SHP77 treated with DMSO at 0.1 percent for 48 hours (cell line): Measurements from ENCODE around the gene ADH6.
"Not testable (repeated sequence)": the region's sequence is repeated elsewhere in the genome, so short reads cannot be mapped to it uniquely, and the experiment has no call there.

ENCODE experiments used
- DNase-seq: peaks from one replicate; lab custom pipeline; 2025; lab: John Stamatoyannopoulos, UW

The ADH6 gene

DNA sequence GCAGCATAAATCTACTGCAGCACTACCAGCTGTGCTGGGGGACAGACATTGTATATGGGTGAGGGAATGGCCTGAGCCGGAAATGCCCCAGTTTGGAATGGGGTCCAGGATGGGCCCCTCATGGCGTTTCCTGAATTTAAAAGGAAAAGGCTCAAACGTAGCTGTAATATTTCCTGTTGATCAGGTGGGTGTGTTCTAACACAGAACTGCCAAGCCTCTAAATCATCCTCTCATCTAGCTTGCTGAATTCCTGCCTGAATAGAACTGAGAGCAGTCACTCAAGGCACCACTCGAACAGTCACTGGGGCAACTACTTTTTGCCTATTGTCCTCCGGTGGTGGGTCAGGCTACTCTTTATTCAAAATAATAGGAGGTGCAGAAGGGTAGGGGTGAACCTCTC is 28.7 kb downstream of the ADH6 start:
- no peak for DNase-seq

DNA sequence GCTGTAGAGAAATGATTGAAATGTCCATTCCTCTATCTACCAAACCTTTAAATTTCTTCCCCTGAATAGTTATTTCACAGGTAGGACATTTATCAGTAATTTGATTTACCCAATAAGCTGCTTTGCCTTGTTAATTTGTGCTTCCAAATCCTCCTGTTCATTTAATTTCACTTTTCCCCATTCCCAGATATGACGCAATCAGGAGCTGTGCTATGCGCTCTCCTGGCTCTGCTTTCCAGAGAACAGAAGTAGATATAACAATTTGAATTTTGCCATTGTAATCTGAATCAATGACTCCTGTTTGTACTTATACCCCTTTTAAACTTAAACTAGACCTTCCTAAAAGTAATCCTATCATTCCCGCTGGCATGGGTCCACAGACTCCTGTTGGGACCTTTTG is 29.1 kb downstream of the ADH6 start:
- not testable (repeated sequence) for DNase-seq

DNA sequence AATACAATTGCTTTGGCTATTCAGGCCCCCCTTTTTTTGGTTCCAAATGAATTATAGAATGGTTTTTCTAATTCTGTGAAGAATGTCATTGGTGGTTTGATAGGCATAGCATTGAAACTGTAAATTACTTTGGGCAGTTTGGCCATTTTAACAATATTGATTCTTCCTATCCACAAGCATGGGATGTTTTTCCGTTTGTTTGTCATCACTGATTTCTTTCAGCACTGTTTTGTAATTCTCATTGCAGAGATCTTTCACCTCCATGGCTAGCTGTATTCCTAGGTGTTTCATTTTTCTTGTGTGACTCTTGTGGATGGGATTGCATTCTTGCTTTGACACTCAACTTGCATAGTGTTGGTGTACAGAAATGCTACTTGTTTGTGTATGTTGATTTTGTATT is 33.0 kb downstream of the ADH6 start:
- DNase-seq, result no peak

DNA sequence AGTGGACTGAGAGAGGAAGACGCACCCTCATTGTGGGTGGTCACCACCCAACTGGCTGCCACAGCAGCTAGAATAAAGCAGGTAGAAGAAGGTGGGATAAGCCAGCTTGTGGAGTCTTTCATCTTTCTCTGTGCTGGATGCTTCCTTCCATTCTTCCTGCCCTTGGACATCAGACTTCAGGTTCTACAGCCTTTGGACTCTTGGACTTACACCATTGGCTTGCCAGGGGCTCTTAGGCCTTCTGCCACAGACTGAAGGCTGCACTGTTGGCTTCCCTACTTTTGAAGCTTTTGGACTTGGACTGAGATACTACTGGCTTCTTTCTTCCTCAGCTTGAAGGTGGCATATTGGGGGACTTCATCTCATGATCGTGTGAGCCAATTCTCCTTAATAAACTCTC is 33.5 kb downstream of the ADH6 start:
- DNase-seq, result no peak

DNA sequence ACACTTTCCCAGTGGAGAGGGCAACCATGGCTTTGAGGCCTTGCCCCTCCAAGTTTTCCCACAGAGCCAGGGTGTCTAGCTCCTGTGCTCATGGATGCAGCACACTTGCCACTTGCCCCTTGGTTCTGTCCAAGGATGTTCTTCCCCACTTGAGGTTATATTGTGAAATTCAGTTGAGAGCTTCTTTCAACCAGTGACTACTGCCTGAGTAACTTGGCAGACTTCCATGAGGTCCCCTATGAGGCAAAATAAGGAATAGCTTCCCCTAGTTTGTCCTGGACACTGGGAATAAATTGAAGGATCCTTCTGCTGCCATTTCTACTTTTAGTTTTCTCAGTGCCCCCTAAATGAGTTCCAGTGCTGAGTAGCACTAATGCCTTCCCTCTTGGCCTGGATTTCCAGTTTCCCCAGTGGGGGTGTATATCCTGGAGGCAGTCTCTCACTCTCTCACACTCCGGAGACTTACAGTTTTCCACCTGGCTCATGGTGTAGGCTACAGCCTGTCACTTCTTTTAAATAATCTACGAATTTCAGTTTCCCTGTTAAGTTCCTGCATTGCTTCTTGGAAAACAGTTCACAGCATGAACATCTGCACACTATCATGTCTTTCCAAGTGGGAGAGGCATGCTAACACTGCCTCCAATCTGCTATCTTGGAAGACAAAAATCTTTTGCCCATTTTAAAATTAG is 38.5 kb downstream of the ADH6 start:
- DNase-seq, result no peak

DNA sequence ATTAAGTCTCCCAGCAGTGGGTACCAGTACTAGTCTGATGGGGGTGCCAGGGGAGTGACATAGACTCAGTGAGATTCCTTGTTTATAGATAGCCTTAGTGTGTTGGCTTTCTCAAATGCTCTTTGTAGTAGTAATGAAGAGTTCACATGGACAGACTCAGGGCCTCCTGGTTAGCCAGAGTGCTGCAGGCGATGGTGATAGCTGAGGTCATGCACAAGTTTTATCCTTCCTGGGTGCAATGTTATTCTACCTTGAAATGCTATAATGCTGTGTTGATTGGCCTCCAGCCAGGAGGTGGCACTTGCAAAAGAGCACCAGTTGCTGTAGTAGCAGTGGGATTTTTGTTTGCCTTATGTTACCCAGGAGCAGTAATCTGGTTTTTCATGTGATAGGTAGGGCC is 39.4 kb downstream of the ADH6 start:
- no peak for DNase-seq

DNA sequence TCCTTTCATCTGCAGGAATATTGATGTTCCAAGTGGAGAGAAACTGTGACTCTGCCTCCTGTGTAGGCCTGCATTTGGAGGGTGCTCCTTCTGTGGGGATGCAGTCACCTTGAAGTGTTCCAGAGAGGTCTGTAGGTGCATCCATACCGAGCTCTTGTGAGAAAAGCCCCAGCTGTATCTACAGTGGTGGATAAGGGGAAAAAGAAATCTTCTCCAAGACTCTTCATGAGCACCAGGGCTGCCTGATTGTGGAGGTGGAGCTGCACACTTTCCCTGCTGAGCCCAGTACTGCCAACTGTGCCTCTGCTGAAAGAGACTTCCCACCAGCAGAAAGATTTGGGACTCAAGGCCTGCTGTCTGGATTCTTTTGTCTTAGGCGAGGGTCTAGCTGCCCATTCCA is 39.9 kb downstream of the ADH6 start:
- DNase-seq, result no peak

DNA sequence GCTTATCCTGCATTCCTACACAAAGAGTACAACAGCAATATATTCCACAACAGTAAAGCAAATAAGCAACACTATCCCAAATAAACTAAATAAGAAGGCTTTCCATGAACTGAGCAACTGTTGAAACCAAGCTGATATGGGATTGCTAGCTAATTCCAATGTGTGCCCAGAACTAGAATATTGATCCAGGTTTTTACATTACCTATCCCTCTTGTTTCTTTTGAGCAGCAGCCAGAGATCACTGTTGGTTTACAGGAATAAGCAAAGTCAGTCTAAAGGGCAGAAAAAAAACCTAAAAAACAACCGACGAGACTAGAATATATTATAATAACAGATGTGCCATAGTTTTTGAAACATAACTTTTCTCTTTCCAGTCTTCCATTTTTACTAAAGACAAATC is 52.5 kb downstream of the ADH6 start:
- DNase-seq, result no peak

DNA sequence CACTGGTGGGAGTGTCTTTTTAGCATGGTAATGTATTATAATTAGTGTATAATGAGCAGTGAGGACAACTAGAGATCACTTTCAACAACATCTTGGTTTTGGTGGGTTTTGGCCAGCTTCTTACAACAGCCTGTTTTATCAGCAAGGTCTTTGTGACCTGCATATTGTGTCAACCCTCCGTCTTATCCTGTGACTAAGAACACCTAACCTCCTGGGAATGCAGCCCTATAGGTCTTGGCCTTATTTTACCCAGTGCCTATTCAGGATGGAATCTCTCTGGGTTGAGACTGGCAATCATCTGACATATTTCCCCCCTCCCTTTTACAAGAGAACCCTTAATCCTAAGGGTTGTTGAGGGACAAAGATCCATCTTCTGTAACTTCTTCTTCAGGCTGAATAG is 53.1 kb downstream of the ADH6 start:
- no peak for DNase-seq

DNA sequence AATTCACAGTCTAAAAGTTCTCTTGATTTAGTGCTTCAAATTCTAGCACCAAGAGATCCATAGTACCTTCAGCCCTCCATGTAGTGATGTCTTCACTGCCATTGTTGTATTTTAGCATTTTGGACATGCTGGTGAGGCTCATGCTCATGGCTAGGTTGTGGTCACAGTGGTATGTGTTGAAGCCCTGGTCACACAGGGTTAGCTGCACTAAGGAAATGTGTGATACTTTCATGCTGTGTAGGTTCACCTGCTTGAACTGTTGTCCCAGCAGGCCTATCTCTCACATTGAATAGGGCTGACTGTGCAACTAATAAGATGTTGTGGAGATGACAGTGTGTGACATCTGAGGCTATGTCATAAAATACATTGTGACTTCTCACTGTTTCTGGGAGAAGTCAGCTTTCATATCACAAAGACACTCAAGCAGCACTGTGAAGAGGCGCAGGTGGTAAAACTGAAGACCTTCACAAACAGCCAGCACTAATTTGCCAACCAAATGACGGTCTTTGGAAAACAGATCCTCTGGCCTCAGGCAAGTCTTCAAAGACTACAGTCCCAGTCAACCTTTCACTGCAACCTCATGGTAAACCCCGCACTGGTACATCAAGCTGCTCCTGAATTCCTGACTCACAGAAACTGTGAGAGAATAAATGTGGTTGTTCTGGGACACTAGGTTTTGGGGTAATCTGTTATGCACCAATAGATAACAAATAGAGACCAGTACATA is 57.5 kb downstream of the ADH6 start:
- no peak for DNase-seq

DNA sequence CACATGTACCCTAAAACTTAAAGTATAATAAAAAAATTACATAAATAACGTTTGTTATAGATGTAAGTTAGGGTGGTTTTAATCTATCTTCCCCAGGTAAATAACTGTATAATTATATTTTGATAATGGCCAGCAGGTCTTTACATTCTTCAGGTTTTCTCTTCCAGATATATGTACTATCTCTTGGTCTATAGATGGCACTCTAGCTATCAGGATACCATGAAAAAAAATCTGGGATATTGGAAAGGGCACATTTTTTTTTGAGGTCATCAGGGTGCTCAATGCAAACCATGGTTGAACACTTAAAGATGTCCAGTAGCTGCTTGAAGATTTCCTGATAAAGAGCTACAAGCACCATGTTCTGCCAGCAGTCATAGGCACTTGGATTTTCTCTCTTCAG is 59.3 kb downstream of the ADH6 start:
- DNase-seq, result no peak

DNA sequence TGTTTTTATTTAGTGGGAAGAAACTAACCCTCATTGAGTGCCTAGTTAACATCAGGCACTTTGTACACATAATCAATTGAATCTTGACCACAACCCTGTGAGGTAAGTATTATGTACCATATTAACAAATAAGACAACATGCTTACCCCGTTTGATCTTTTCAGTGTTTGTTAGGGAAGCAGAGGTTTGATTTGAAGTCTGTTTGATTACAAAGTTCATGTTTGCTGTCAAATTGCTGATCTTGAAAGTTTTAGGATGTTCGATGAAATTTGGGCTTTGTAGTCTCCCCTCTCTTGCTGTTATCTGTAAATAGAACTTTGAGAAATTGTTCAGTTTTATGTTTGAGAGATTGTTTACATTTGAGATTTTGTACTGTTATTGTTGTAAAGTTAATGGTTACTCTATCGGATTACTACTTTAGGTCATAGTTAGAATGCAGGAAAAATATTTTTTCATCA is 61.5 kb downstream of the ADH6 start:
- no peak for DNase-seq

DNA sequence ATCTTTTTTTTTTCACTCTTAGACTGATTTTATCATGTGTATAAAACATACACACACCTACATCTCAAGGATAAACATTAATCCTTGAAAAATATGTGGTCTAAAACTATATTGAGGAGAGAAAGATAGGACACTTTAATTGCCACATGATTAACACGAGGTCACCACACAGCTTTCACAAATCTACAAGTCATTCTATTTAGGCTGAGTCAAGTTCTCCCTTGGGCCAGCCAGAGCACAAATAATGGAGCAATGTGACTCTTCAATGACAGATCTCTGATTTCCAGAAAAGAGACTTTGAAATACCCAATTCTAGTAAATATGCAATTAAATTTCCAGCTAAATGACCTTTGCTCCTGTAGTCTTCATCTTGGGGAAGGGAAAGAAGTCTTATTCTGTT is 62.1 kb downstream of the ADH6 start:
- DNase-seq, result no peak

DNA sequence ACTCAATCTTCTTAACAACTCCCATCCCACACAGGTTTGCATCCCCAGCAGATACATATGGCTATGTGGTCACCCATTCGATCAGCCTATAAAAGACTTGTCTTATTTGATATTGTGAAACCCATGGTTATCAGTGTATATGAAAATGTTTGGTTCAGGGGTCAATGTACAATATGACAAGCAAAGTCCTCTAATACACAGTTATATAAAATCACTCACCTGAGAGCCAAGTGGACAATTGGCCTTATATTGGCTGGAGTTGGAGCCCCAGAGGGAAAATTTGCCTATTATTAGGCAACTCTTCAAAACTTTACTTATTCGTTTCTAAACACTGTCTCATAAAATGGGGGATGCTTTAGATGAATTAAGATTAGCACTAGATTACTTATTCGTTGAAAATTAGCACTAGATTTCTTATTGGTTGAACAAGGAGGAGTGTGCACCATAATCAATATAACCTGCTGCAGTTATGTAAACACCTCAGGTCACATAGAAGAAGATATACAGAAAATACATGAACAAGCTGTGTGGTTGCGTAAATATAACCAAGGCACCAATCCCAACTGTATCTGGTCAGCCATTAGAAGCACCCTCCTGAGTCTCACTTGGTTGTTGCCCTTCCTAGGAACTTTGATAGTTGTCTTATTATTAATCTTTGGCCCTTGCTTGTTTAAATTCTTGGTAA is 64.2 kb downstream of the ADH6 start:
- DNase-seq, result no peak
